EH (cell line): ENCODE measurements around the gene TAF15.
A peak's percentile ranks its signal among the peaks of the same experiment; 100 is the strongest.

Source experiments
- DNase-seq: peaks from one replicate; pipeline ENCODE4 v3.0.0-alpha.2; 2015; ENCODE audit warnings: low read depth

Gene TAF15

GRCh38 chr17:35872196-35872980 lies 63.1 kb downstream of the TAF15 start:
- DNase-seq = no peak

- DNase-seq = no peak
Measured at GRCh38 chr17:35875072-35875799, 66.0 kb downstream of the TAF15 start.

GRCh38 chr17:35875800-35876139 lies 66.5 kb downstream of the TAF15 start:
- DNase-seq = no peak

- DNase-seq = no peak
Measured at GRCh38 chr17:35876534-35876933, 67.2 kb downstream of the TAF15 start.

- no peak for DNase-seq
Measured at GRCh38 chr17:35877345-35878029, 68.2 kb downstream of the TAF15 start.

- no peak for DNase-seq
Measured at GRCh38 chr17:35878361-35878760, 69.1 kb downstream of the TAF15 start.

- DNase-seq = no peak
Measured at GRCh38 chr17:35879773-35880654, 70.7 kb downstream of the TAF15 start, which contains the start of gene CCL5. Gene CCL5 (minus strand): TSS chr17:35880360.

- DNase-seq = no peak
Measured at GRCh38 chr17:35889241-35889640, 80.0 kb downstream of the TAF15 start.

- DNase-seq = peak; percentile 67
Measured at GRCh38 chr17:35889818-35890773, 80.8 kb downstream of the TAF15 start.

GRCh38 chr17:35890774-35891155 lies 81.5 kb downstream of the TAF15 start:
- no peak for DNase-seq

GRCh38 chr17:35891269-35891668 lies 82.0 kb downstream of the TAF15 start:
- no peak for DNase-seq

GRCh38 chr17:35892091-35893035 lies 83.1 kb downstream of the TAF15 start:
- peak; percentile 40 for DNase-seq

- no peak for DNase-seq
Measured at GRCh38 chr17:35893751-35894150, 84.5 kb downstream of the TAF15 start.

- DNase-seq = no peak
Measured at GRCh38 chr17:35894206-35894605, 84.9 kb downstream of the TAF15 start.

- DNase-seq = peak; percentile 41
Measured at GRCh38 chr17:35895636-35896587, 86.6 kb downstream of the TAF15 start.
